ENCODE data around the gene MCRIP1.

Gene MCRIP1

DNA sequence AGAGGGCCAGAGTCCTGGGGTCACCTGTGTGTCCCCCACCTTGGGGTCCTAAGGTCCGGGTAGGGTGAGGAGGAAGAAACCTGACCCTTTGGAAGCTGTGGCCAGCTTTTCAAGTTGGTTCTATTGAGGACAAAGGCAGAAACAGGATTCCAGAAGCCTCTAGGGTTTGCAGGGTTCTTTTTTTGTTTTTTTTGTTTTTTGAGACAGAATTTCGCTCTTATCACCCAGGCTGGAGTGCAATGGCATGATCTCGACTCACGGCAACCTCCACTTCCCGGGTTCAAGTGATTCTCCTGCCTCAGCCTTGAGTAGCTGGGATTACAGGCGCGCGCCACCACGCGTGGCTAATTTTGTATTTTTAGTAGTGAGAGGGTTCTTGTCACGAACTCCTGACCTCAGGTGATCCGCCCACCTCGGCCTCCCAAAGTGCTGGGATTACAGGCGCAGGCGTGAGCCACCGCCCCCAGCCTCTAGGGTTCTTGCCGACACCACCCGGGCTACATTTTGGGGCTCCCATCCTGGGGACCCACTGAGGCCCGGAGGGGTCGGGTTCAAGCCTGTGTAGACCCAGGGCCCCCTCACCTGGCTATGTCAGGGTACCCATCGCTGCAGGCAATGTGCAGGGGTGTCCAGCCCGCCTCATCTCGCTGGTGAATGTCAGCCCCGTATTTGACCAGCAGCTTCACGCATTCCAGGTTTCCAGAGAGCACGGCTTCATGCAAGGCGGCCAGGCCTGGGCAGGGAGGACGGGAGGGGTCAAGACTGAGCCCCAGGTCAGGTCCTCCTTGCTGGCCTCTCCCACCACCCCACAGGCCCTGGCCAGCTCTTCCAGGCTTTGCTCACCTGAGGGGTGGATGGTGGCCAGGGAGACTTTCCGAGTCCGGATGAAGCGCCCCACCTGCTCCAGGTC lies 1.1 kb upstream of the MCRIP1 start:
- Histone ChIP-seq H3K27ac (ENCODE audit: low read depth, low read length) (peak overlapping the region; percentile 92), H3K36me3 (ENCODE audit: insufficient read depth, low read length) (no peaks in the 10 kb centered on the region), H3K4me3 (ENCODE audit: low read depth in 1 of 2, low read length in 2 of 2) (peak overlapping the region; percentile 49 to 87), H3K9ac (ENCODE audit: low read length) (peak overlapping the region; percentile 65), H3K4me1 (ENCODE audit: insufficient read depth, low read length) (peaks cover 19% of the 10 kb centered on the region), H3K9me3 (ENCODE audit: low read length) (no peaks in the 10 kb centered on the region), H3K27me3 (ENCODE audit: control insufficient read depth in 1 of 2, insufficient read depth in 2 of 2, low read length in 2 of 2) (no peaks in the 10 kb centered on the region)

DNA sequence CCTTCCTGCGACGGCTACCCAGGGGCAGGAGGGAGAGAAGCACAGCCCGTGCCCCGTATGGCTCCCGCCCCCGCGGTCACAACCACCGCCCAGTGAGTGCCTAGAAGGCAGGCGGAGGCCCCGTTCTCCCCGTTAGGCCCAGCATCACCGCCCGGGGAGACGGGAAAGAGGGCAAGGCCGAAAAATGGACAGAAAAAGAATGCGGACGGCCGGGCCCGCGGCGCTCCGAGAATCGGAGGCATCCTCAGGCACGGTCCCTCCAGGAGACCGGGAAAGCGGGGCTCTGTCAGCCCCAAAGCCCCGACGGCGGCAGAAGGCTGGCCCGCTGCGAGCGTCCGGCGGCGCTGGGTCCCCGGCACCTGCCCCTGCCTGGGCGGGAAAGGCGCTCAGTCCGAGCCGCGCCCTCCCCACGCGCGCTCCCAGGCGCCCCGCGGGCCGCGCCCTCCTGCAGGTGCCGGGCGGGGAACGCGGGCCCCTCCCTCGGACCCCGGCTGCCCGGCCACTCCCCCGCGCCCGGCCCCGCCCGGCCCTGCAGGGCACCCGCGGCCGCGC lies 407 bp downstream of the MCRIP1 start:
- no peaks in the 10 kb centered on the region for H3K36me3 ChIP-seq (ENCODE audit: insufficient read depth, low read length)
- H3K4me1 ChIP-seq (ENCODE audit: insufficient read depth, low read length) = peaks cover 19% of the 10 kb centered on the region
- no peaks in the 10 kb centered on the region for H3K27me3 ChIP-seq (ENCODE audit: control insufficient read depth in 1 of 2, insufficient read depth in 2 of 2, low read length in 2 of 2)
- peak overlapping the region; percentile 75 for H3K27ac ChIP-seq (ENCODE audit: low read depth, low read length)
- no peaks in the 10 kb centered on the region for H3K9me3 ChIP-seq (ENCODE audit: low read length)
- peak overlapping the region; percentile 81 to 87 for H3K4me3 ChIP-seq (ENCODE audit: low read depth in 1 of 2, low read length in 2 of 2)
- H3K9ac ChIP-seq (ENCODE audit: low read length) = peak overlapping the region; percentile 91

DNA sequence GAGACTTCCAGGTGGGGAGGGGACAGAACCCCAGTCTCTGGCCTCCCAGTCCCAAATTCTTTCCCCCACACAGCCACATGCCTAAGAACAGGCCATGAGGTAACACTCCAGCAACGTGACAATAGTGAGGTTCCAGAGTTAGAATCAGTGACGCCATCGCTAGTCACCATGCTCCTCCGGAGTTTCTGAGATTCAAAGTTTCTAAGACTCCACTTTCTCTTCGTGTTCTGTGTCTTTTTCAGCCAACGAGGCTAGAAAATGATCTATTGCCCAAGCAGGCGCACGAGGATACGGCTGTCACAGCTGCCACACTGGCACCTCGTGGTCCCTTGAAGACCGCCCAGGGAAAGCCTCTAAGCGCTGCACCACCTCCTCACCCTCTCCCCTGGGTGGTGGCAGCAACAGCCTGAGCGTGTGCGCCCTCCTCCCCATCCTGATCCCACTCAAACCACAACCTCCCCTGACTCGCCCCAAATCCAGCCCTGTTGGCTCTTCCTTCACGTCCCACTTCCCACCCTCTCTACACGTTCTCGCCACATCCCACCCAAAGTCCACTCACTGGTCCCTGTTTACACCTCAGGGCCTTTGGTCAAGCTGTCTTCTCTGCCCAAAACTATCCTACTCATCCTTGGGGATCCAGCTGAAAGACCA lies 1.0 kb downstream of the MCRIP1 start:
- H3K9ac ChIP-seq (ENCODE audit: low read length) = peak overlapping the region; percentile 91
- H3K27me3 ChIP-seq (ENCODE audit: control insufficient read depth in 1 of 2, insufficient read depth in 2 of 2, low read length in 2 of 2) = no peaks in the 10 kb centered on the region
- peak overlapping the region; percentile 75 for H3K27ac ChIP-seq (ENCODE audit: low read depth, low read length)
- H3K9me3 ChIP-seq (ENCODE audit: low read length) = no peaks in the 10 kb centered on the region
- H3K4me3 ChIP-seq (ENCODE audit: low read depth in 1 of 2, low read length in 2 of 2) = peak overlapping the region; percentile 81 to 87
- peaks cover 19% of the 10 kb centered on the region for H3K4me1 ChIP-seq (ENCODE audit: insufficient read depth, low read length)
- H3K36me3 ChIP-seq (ENCODE audit: insufficient read depth, low read length) = no peaks in the 10 kb centered on the region

DNA sequence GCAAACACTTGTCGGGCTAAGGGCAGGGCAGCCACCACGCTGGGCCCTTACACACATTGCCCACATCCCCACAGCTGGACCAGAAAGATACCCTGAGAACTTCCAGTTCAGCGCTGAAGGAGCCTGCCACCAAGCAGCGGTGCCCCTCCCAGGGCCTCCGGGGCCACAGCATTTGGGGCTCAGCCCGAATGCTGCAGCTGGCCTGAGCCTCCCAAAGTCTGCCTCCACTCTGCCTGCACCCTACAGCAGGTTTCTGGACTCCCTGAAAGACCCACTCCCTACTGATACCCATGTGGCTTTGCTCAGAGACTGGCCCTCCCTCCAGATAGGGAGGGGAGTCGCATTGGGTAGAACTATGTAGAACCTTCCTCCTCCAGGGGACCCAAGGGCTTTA lies 1.5 kb downstream of the MCRIP1 start:
- Histone ChIP-seq H3K27ac (ENCODE audit: low read depth, low read length) (no peak overlapping the region), H3K4me1 (ENCODE audit: insufficient read depth, low read length) (peaks cover 19% of the 10 kb centered on the region), H3K9me3 (ENCODE audit: low read length) (no peaks in the 10 kb centered on the region), H3K27me3 (ENCODE audit: control insufficient read depth in 1 of 2, insufficient read depth in 2 of 2, low read length in 2 of 2) (no peaks in the 10 kb centered on the region), H3K36me3 (ENCODE audit: insufficient read depth, low read length) (no peaks in the 10 kb centered on the region), H3K9ac (ENCODE audit: low read length) (peak overlapping the region; percentile 91), H3K4me3 (ENCODE audit: low read depth in 1 of 2, low read length in 2 of 2) (peak overlapping the region; percentile 12 to 87)

DNA sequence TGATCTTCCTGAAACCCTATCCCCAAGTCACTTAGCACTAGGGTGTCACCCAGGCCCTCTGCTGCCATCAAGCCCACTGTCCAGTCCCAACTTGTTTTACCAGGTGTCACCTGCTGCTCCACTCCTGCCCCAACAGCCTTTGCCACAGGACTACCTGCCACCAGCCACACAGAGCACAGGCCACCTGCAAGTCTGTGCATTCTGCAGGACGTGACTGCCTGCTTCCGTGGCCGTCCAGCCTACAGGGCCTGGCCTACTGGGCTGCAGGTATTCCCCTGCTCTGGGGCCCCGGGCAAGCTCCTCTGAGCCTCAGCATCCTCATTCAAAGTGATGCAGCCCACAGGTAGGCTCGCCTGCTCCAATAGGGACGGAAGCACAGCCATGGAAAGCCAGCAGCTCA lies 3.2 kb downstream of the MCRIP1 start:
- no peak overlapping the region for H3K9ac ChIP-seq (ENCODE audit: low read length)

DNA sequence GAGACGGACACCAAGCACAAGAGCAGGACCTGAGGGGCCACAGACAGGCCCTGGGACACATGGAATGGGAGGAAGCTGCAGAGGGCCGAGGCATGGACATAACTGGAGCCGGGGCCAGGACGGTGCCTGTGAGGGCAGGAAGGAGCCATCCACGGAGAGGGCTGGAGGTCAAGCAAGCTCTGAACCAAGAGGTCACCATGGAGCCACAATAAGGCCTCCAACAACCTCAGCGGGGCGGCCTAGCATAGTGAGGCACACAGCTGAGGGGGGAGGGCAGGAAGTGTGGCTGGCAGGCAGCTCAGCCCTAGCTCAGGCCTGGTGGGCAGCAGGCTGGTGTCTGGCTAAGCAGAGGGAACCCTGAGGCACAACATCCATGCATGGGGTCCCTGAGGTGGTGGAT lies 4.4 kb downstream of the MCRIP1 start:
- Histone ChIP-seq H3K27ac (ENCODE audit: low read depth, low read length) (no peak overlapping the region), H3K9ac (ENCODE audit: low read length) (no peak overlapping the region), H3K27me3 (ENCODE audit: control insufficient read depth in 1 of 2, insufficient read depth in 2 of 2, low read length in 2 of 2) (no peaks in the 10 kb centered on the region), H3K36me3 (ENCODE audit: insufficient read depth, low read length) (no peaks in the 10 kb centered on the region), H3K9me3 (ENCODE audit: low read length) (no peaks in the 10 kb centered on the region), H3K4me1 (ENCODE audit: insufficient read depth, low read length) (peaks cover 13% of the 10 kb centered on the region), H3K4me3 (ENCODE audit: low read depth in 1 of 2, low read length in 2 of 2) (no peak overlapping the region)

More for the DNA sequence above, 3.2 kb downstream of the MCRIP1 start:
- Histone ChIP-seq H3K4me3 (ENCODE audit: low read depth in 1 of 2, low read length in 2 of 2) (no peak overlapping the region), H3K9me3 (ENCODE audit: low read length) (no peaks in the 10 kb centered on the region), H3K4me1 (ENCODE audit: insufficient read depth, low read length) (peaks cover 19% of the 10 kb centered on the region), H3K27ac (ENCODE audit: low read depth, low read length) (no peak overlapping the region), H3K36me3 (ENCODE audit: insufficient read depth, low read length) (no peaks in the 10 kb centered on the region), H3K27me3 (ENCODE audit: control insufficient read depth in 1 of 2, insufficient read depth in 2 of 2, low read length in 2 of 2) (no peaks in the 10 kb centered on the region)

DNA sequence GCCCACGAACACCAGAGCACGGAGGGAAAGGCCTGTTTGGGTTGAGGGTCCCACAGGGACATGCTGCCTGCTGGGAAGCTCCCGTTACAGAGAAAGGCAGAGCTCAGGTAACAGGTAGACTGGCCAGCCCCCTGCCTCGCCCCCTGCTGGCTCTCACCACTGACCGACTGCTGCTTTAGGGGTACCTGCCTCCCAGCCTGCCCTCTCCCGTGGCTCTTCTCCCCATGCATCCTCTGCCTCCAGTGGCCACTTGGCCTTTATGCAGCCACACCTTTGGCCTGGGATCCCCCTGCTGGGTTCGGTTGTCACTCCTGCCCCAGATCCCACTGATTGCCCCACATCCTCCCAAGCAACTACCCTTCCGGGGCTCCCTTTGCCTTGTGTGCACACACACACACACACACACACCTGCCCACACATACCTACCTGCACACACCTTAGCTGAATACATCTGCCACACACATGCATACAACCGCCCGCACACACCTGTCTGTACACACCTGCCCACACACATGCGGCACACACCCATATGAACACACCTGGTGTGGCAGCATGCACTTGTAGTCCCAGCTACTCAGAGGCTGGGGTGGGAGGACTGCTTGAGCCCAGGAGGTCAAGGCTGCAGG lies 7.1 kb downstream of the MCRIP1 start:
- no peak overlapping the region for H3K27ac ChIP-seq (ENCODE audit: low read depth, low read length)

DNA sequence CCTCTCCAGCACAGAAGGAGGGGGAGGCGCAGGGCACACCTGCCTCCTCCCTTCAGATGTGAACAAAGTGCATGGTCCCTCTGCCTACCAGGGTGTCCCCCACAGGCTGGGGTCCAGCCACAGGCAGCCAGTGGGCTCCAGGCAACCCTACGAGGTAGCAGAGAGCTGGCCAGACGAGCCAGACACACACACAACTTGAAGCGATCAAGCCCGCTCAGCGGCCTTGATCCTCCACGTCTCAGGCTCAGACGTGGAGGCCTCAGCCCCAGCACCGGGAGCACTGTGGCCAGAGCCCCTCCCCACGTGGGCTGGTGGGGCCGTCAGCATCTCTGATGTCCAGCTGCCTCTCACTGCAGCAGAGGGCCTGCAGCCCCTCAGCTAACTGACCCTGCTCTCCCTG lies 8.5 kb downstream of the MCRIP1 start:
- Histone ChIP-seq H3K36me3 (ENCODE audit: insufficient read depth, low read length) (no peaks in the 10 kb centered on the region), H3K27me3 (ENCODE audit: control insufficient read depth in 1 of 2, insufficient read depth in 2 of 2, low read length in 2 of 2) (peaks cover 0 to 3% of the 10 kb centered on the region in 2 donors), H3K27ac (ENCODE audit: low read depth, low read length) (no peak overlapping the region), H3K9me3 (ENCODE audit: low read length) (no peaks in the 10 kb centered on the region), H3K9ac (ENCODE audit: low read length) (no peak overlapping the region), H3K4me1 (ENCODE audit: insufficient read depth, low read length) (peaks cover 13% of the 10 kb centered on the region), H3K4me3 (ENCODE audit: low read depth in 1 of 2, low read length in 2 of 2) (no peak overlapping the region)

More for the DNA sequence above, 7.1 kb downstream of the MCRIP1 start:
- Histone ChIP-seq H3K9ac (ENCODE audit: low read length) (no peak overlapping the region), H3K36me3 (ENCODE audit: insufficient read depth, low read length) (no peaks in the 10 kb centered on the region), H3K27me3 (ENCODE audit: control insufficient read depth in 1 of 2, insufficient read depth in 2 of 2, low read length in 2 of 2) (no peaks in the 10 kb centered on the region), H3K9me3 (ENCODE audit: low read length) (no peaks in the 10 kb centered on the region), H3K4me1 (ENCODE audit: insufficient read depth, low read length) (peaks cover 13% of the 10 kb centered on the region), H3K4me3 (ENCODE audit: low read depth in 1 of 2, low read length in 2 of 2) (no peak overlapping the region)

DNA sequence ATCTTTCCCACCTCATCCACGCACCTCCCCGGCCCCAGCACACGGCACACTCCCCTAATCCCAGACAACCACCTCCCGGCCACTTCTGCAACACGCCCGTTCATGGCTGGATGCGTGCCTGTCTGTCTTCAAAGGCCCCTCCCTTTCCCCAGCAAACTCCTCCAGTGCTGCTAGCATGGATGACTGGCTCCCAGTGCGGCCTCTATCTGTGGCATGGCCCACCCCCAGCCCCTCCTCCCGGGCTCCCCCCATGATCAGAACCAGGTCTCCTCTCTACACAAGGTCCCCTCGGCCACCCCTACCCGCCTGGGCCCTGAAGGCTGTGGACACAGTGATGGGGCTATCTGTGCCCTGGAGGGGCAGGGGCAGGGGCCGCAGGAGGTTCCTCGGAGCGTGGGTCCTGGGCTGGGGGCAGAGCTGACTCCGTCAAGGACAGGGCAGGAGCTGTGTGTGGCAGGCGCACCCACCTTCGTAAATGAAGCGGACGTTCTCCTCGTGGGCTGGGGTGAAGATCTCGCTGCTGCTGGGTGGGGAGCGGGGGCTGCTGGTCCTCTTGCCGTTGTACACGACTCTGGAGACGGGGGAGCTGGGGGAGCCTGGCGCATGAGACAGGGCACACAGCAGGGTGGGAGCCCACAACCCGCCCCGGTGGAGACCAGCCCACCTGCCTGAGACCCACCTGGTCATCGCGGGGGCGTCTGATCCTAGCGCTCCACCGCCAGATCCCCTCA lies 9.1 kb downstream of the MCRIP1 start:
- no peak overlapping the region for H3K4me3 ChIP-seq (ENCODE audit: low read depth in 1 of 2, low read length in 2 of 2)
- peaks cover 13% of the 10 kb centered on the region for H3K4me1 ChIP-seq (ENCODE audit: insufficient read depth, low read length)
- H3K27me3 ChIP-seq (ENCODE audit: control insufficient read depth in 1 of 2, insufficient read depth in 2 of 2, low read length in 2 of 2) = peaks cover 0 to 7% of the 10 kb centered on the region in 2 donors
- no peak overlapping the region for H3K27ac ChIP-seq (ENCODE audit: low read depth, low read length)
- H3K9me3 ChIP-seq (ENCODE audit: low read length) = no peaks in the 10 kb centered on the region
- no peak overlapping the region for H3K9ac ChIP-seq (ENCODE audit: low read length)
- no peaks in the 10 kb centered on the region for H3K36me3 ChIP-seq (ENCODE audit: insufficient read depth, low read length)

DNA sequence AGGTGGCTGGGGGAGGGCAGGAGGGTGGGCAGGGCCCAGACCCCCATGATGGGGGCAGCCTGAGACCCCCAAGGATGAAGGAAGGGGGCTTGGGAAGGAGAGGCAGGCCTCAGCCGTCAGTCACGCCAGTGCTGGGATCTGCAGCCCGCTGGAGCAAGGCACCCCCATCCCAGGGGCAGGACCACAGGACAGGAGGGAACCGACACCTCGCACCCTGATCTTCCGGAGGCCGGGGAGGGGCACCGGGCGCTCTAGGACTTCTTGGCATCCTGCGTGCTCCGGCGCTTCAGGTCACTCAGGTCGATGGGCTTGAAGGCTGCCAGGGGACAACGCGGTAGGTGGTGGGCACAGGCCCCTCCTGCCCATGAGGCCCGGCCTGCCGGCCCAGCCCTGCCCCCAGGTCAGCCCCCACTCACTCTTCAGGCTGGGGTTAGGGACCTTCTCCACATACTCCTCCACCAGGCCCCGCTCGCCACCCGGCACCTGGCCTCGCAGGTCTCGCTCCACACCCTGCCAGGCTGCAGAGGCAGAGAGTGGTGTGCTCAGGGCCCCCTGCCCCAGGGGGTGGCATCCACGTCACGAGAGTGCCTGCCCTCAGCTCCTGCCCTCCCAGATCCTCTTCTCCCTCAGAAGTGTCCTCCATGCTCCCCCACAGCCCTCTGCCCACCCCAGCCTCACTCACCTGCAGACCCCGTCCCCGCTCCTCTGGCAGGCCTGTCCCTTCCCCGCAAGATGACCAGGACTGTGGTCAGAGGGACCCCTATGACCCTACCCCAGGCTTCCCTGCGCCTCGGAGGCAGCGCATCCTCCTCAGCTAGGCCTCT lies 9.9 kb downstream of the MCRIP1 start:
- Histone ChIP-seq H3K9ac (ENCODE audit: low read length) (no peak overlapping the region), H3K4me1 (ENCODE audit: insufficient read depth, low read length) (peaks cover 13% of the 10 kb centered on the region), H3K9me3 (ENCODE audit: low read length) (no peaks in the 10 kb centered on the region), H3K27me3 (ENCODE audit: control insufficient read depth in 1 of 2, insufficient read depth in 2 of 2, low read length in 2 of 2) (peaks cover 0 to 7% of the 10 kb centered on the region in 2 donors), H3K4me3 (ENCODE audit: low read depth in 1 of 2, low read length in 2 of 2) (no peak overlapping the region), H3K27ac (ENCODE audit: low read depth, low read length) (no peak overlapping the region), H3K36me3 (ENCODE audit: insufficient read depth, low read length) (no peaks in the 10 kb centered on the region)
